OCI-LY1 (cell line): ENCODE data around the gene LIMCH1.
"Not testable (repeated sequence)": the region's sequence is repeated elsewhere in the genome, so short reads cannot be mapped to it uniquely, and the experiment has no call there.

Experiments
- H2AFZ ChIP-seq: fragments of 200-600 bp; sonication (generic), shearing (Covaris generic); 2 replicates; pipeline ENCODE4 v1.6.0; 2014; ENCODE audit warnings: antibody characterized with exemption, mild to moderate bottlenecking, low read length
- H3F3A ChIP-seq: fragments of 200-600 bp; sonication (generic), shearing (Covaris generic); 2 replicates; pipeline ENCODE4 v1.6.0; 2014; ENCODE audit warnings: mild to moderate bottlenecking, antibody characterized with exemption, low read length, moderate library complexity; ENCODE audit not compliant: insufficient read depth
- H3K27ac ChIP-seq: fragments of 200-600 bp; sonication (generic); 2 replicates; pipeline ENCODE4 v1.5.1; 2014; ENCODE audit warnings: low read length, mixed run types, mild to moderate bottlenecking, low read depth; ENCODE audit not compliant: poor library complexity, severe bottlenecking
- H3K27me3 ChIP-seq: fragments of 200-600 bp; sonication (generic); 2 replicates; pipeline ENCODE4 v1.6.0; 2014; ENCODE audit warnings: antibody characterized with exemption, mild to moderate bottlenecking, low read length, moderate library complexity; ENCODE audit not compliant: insufficient read depth
- H3K36me3 ChIP-seq: fragments of 200-600 bp; sonication (generic); 2 replicates; pipeline ENCODE4 v1.6.1; 2014; ENCODE audit warnings: mild to moderate bottlenecking, antibody characterized with exemption, low read length, moderate library complexity, mixed read lengths; ENCODE audit not compliant: insufficient read depth
- H3K4me1 ChIP-seq: fragments of 200-600 bp; sonication (generic); 2 replicates; pipeline ENCODE4 v1.5.1; 2014; ENCODE audit warnings: mild to moderate bottlenecking, low read length, moderate library complexity; ENCODE audit not compliant: insufficient read depth, severe bottlenecking
- H3K4me2 ChIP-seq: fragments of 200-600 bp; sonication (generic), shearing (Covaris generic); 2 replicates; pipeline ENCODE4 v1.6.1; 2014; ENCODE audit warnings: low read length
- H3K4me3 ChIP-seq: fragments of 200-600 bp; sonication (generic); 2 replicates; pipeline ENCODE4 v1.5.1; 2014; ENCODE audit warnings: low read length, low read depth, mild to moderate bottlenecking, mixed read lengths; ENCODE audit not compliant: poor library complexity, severe bottlenecking
- H3K79me2 ChIP-seq: fragments of 200-600 bp; shearing (Covaris generic); 2 replicates; pipeline ENCODE4 v1.6.1; 2016; ENCODE audit warnings: mixed run types, low read length, mixed read lengths; ENCODE audit not compliant: insufficient read depth
- H3K9ac ChIP-seq: fragments of 200-600 bp; sonication (generic), shearing (Covaris generic); 2 replicates; pipeline ENCODE4 v1.6.1; 2014; ENCODE audit warnings: mild to moderate bottlenecking, low read length, mixed read lengths
- H3K9me2 ChIP-seq: fragments of 200-600 bp; sonication (generic), shearing (Covaris generic); 2 replicates; pipeline ENCODE4 v1.6.1; 2014; ENCODE audit warnings: low read depth, mild to moderate bottlenecking, low read length, mixed read lengths
- H3K9me3 ChIP-seq: fragments of 200-600 bp; shearing (Covaris generic); 2 replicates; pipeline ENCODE4 v1.6.1; 2014; ENCODE audit warnings: low read length, mixed read lengths
- H4K20me1 ChIP-seq: fragments of 200-600 bp; sonication (generic), shearing (Covaris generic); 2 replicates; pipeline ENCODE4 v1.6.0; 2016; ENCODE audit warnings: mild to moderate bottlenecking, low read length; ENCODE audit not compliant: insufficient read depth
- EZH2 ChIP-seq: fragments of 200-600 bp; sonication (generic), shearing (Covaris generic); IDR thresholded peaks from 2 replicates; pipeline ENCODE4 v1.8.0; 2017; ENCODE audit warnings: borderline replicate concordance, mixed run types, mild to moderate bottlenecking, antibody characterized with exemption, low read length, moderate library complexity, mixed read lengths
- TF ChIP-seq, protein P1 (sequence below): fragments of 200-600 bp; sonication (generic), shearing (Covaris generic); IDR thresholded peaks from 2 replicates; pipeline ENCODE4 v1.5.1; 2017; ENCODE audit warnings: mild to moderate bottlenecking, antibody characterized with exemption, low read length, moderate library complexity, mixed read lengths

The LIMCH1 gene

GRCh38 chr4:41638866-41639265, 100.9 kb downstream of the LIMCH1 start:
- Histone ChIP-seq H3K9me3 (no peaks in the 10 kb centered on the region), H3K27me3 (no peaks in the 10 kb centered on the region), H3K36me3 (no peaks in the 10 kb centered on the region), H3K79me2 (no peaks in the 10 kb centered on the region), H3F3A (no peaks in the 10 kb centered on the region), H3K9ac (no peak overlapping the region), H3K9me2 (no peaks in the 10 kb centered on the region), H4K20me1 (no peaks in the 10 kb centered on the region), H3K4me2 (no peak overlapping the region), H3K4me3 (no peak overlapping the region), H2AFZ (no peak overlapping the region), H3K27ac (no peak overlapping the region), H3K4me1 (no peaks in the 10 kb centered on the region)
- no peak for TF ChIP-seq EZH2
- TF ChIP-seq, protein P1, sequence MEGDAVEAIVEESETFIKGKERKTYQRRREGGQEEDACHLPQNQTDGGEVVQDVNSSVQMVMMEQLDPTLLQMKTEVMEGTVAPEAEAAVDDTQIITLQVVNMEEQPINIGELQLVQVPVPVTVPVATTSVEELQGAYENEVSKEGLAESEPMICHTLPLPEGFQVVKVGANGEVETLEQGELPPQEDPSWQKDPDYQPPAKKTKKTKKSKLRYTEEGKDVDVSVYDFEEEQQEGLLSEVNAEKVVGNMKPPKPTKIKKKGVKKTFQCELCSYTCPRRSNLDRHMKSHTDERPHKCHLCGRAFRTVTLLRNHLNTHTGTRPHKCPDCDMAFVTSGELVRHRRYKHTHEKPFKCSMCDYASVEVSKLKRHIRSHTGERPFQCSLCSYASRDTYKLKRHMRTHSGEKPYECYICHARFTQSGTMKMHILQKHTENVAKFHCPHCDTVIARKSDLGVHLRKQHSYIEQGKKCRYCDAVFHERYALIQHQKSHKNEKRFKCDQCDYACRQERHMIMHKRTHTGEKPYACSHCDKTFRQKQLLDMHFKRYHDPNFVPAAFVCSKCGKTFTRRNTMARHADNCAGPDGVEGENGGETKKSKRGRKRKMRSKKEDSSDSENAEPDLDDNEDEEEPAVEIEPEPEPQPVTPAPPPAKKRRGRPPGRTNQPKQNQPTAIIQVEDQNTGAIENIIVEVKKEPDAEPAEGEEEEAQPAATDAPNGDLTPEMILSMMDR = no peak

DNA sequence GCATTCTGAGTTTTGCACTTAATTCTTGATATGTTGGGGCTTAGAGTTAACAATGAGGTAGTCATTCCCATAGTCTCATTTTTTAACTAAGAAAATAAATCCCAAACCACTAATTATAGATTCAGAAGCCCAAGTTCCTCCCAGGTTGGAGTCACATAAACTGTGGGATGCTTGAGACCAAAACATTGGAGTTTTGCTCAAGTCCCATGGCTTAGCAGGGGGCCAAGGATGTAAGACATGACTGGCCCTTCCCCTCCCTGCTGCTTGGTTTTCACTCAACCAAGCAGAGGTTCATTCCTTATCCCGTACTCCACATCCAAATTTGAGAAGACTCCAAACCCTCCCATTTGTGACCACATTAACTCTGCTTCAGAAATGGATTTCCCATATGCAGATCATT, 101.3 kb downstream of the LIMCH1 start:
- Histone ChIP-seq H3K4me3 (no peak overlapping the region), H3K36me3 (no peaks in the 10 kb centered on the region), H3K4me2 (no peak overlapping the region), H4K20me1 (no peaks in the 10 kb centered on the region), H2AFZ (no peak overlapping the region), H3K27me3 (no peaks in the 10 kb centered on the region), H3K27ac (no peak overlapping the region), H3K4me1 (no peaks in the 10 kb centered on the region), H3F3A (no peaks in the 10 kb centered on the region), H3K9me2 (no peaks in the 10 kb centered on the region), H3K9me3 (no peaks in the 10 kb centered on the region), H3K9ac (no peak overlapping the region), H3K79me2 (no peaks in the 10 kb centered on the region)
- TF ChIP-seq, protein P1 = no peak
- no peak for TF ChIP-seq EZH2

DNA sequence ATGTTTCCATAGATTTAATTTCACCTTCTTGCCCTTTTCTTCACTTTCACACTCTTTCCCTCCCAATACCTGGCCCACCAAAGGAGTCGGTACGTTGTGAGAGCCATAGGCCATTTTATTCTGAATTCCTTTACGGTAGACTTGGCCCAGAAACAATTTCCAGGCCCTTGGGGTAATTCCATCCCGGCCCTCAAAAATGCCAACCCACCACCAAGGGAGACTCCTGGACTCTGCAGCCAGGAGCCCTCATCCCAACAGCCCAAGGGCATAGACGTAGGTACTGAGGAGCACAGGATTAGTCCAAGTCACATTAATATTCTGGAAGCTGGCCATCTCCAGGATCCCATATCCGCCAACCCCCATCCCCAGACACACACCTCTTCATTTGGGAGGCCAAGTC, 102.9 kb downstream of the LIMCH1 start:
- no peaks in the 10 kb centered on the region for H3K9me3 ChIP-seq
- no peak overlapping the region for H3K9ac ChIP-seq
- H3K4me2 ChIP-seq = no peak overlapping the region
- no peaks in the 10 kb centered on the region for H3K36me3 ChIP-seq
- H3K79me2 ChIP-seq = no peaks in the 10 kb centered on the region
- no peaks in the 10 kb centered on the region for H3F3A ChIP-seq
- no peak for TF ChIP-seq EZH2
- TF ChIP-seq, protein P1 = no peak
- H3K27me3 ChIP-seq = no peaks in the 10 kb centered on the region
- H3K4me3 ChIP-seq = no peak overlapping the region
- no peak overlapping the region for H2AFZ ChIP-seq
- no peak overlapping the region for H3K27ac ChIP-seq
- no peaks in the 10 kb centered on the region for H4K20me1 ChIP-seq
- H3K4me1 ChIP-seq = no peaks in the 10 kb centered on the region
- H3K9me2 ChIP-seq = no peaks in the 10 kb centered on the region

DNA sequence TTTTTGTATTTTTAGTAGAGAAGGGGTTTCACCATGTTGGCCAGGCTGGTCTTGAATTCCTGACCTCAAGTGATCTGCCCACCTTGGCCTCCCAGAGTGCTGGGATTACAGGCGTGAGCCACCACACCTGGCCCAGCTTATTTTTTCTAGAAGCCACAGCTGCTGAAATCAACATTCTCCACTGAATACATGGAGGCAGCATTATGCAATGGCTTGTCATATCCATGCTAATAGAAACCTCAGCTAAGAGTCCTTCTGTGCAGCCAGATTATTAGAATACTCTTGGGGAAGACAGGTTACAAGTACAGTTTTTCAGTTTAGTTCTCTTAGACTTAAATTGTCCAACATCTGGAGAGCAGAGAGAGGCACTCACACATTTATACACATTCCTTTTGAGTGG, 104.8 kb downstream of the LIMCH1 start:
- H3F3A ChIP-seq, H2AFZ ChIP-seq, H3K79me2 ChIP-seq, H3K9ac ChIP-seq, H3K4me3 ChIP-seq, H3K4me2 ChIP-seq, H3K27me3 ChIP-seq, H3K36me3 ChIP-seq, H3K4me1 ChIP-seq, H4K20me1 ChIP-seq, H3K9me3 ChIP-seq, H3K9me2 ChIP-seq, H3K27ac ChIP-seq: not testable (repeated sequence)
